HUDEP-2 (cell line): Measurements from ENCODE around the gene TWNK.

Experiments
- DNase-seq, 76 experiments: peaks; one replicate each; lab custom pipeline; 2025; ENCODE audit not compliant: unreplicated experiment in 76 of 76; lab: John Stamatoyannopoulos, UW

Gene TWNK

DNA sequence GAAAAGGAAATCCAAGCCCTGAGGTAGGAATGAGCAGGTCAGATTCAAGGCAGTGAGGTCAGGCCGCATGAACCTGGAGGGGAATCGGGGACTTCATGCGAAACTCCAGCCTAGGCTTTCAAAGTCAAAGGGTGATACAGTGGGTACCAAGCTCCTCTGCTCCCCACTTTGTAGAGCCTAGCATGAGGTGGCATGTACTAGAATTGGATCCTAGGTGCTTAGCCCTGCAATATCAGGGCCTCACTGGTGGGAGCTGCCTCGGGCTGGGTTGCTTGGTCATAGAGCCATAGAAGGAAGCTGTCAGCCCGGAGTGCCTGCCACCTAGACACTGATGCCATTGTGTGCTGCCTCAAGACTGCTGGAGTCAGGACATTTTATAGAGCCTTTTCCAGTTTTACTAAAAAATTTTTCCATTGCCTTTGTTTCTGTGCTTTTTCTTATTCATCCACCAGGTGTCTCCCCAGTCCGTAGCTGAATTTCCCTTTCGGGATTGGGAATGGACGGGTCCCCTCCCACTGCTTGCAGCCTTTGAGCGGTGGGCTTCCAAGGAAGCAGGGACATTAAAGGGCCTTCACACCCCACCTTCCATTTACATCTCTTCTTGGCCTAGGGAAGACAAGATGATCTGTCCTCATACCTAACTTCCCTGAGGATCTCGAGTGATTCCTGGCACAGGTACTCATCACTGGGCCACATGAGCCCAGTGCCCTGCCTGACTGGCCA, 6.8 kb downstream of the TWNK start:
- no peak for DNase-seq

DNA sequence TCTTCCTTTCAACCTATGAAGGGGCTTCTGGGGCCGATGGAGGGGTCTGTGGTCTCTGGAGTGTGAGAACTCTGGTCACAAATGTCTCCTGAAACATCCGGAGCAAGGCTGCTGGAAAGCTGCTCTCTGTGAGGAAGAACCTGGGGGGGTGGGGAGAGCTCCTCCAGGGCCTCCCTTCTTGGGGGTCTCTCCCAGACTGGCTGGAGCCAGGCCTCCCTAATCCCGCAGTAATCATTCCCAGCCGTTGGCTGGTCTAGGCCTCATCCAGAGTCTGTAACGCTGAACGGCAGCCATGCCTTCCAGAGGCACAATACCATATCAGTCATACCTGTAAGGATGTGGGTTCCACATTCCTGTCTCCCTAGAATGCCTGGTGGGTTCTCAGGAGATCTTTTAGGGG, 7.8 kb downstream of the TWNK start:
- no peak for DNase-seq

DNA sequence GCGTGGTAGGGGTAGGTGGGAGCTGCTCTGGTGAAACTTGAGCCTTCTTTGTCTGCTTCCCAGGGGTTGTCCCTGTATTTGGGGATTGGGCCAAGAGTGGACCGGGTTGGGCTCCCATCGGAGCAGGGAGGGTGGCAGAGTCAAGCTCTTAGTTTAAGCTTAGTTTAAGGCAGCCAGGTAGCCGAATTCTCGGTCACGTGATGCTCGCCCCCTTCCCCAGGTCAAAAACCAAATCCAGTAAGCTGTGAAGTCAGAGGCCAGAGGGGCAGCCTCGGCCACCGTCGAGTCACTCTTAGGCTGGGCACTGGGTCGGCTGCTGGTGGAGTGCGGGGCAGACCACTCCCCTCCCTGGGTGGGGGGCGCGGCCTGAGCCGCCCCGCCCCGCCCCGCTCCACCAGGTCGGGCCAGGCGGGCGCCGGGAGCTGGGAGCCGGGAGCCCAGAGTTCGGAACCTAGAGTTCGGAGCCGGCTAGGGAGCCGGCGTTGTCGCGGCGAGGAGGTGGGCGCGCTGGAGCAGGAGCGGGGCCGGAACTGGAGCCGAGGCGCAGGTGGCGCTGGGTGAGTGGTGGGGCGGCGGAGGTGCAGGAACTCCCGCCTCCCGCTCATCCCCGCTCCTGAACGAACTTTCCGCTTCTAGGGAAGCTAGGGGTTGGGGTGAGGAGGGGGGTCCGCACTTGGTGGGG, 9.5 kb downstream of the TWNK start:
- peak in 15 of 76 experiments; percentile 7 to 55 (median 28) for DNase-seq

DNA sequence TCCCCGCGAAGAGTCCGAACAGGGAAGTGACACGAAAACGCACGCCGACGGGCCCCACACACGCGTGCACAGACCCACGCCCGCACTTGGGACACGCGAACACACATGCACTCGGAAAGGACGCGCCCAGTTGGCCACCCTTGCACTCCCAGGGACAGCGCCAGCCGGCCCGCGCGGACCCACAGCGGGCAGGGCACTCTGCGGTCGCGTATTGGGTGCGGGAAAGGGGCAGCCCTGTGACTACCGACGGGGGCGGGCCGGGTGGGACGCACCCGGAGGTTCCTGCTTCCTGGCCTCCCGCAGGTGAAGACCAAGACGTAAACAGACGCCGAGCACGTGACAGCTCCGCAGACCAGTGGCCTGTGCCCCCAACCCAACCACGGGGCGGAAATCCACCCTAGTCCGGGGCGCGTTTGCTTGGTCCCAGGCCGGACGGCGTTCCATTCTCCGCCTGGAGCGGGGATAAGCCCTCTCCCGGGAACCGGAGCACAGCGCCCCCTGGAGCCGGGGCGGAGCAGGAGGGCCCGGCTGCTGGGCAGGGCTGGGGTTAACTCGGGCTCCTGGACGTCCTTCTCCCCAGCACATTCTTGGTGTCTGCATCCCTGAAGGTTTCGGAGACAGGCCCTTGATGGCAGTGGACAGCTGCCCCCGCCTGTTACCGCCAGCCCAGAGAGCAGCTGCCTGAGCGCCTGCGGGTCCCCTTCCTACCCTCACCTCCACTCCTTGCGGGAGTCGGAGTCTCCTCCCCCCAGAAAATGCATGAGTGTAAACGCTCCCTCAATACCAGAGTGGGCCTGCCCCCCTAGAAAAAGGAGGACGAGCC, 10.2 kb downstream of the TWNK start:
- DNase-seq: peak in 67 of 76 experiments; percentile 22 to 87 (median 65)

DNA sequence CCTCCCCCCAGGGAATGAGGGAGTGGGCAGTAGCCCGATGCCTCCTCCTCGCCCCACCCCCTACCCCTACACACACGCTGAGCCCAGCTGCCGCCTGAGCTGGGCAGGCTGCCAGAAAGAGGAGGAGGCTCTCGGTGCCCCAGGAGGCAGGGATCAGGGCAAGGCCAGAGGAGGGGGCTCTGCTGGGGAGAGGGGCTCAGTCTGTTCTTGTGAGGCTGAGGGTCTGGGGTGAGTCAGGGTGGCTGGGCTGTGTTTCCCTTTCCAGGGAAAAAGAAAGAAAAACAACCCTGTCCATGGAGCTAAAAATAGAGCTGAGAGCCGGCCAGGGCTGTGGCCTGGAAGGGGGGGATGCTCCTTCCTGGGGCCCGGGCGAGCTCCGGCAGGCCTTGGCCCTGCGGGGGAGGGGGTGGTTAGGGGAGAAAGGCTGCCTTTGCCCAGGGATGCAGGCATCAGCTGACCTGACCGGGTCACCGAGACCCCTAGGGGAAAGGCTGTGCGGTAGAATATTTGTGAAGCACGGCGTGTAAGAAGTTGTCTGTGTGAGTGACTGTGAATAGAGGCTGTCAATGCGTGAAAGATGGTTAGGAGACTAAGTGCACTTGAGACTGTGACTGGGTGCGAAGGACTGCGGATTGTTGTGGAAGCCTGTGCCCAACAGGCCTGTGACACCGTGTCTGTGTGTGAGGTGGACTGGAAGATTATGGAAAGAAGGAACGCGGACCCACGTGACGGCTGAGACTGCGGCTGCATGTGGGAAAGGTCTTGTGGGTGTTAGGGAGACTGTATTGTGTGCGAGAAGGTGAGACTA, 11.0 kb downstream of the TWNK start:
- peak in 72 of 76 experiments; percentile 6 to 87 (median 70) for DNase-seq

DNA sequence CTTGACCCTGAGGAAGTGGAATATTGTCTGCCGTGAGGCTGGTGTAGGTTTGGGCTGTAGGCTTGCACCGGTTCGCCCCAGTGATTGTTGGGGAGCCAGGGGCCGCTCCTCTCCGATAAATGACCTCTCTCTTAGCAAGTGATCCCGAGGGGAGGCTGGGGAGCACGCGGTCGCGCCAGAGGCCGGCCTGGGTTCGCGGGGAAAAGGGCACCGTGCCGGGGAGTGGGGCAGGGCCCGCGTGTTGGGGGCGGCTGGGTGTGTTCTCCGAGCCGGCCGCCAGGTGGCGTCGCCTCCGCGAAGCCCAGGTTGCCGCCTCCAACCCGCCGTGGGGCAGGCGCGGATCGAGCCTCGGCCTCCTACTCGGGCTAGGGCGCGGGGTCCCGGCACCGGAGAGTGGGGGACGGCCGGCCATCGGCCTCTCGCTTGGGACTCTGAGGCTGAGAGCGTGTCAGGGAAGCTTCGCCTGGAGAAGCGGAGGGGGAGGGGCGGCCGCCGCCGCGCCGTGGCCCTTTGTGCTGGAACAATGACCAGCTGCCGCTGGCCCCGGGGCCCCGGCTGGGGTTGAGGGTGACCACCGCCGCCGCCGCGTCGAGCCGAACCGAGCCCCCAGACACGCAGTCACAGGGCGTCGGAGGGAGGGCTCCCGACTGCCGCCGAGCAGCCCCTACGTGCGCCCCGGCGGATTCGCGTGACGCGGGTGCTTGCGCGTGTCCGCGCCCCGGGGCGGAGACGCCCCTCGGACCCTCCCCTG, 11.8 kb downstream of the TWNK start:
- DNase-seq: peak in 56 of 76 experiments; percentile 11 to 79 (median 48)

DNA sequence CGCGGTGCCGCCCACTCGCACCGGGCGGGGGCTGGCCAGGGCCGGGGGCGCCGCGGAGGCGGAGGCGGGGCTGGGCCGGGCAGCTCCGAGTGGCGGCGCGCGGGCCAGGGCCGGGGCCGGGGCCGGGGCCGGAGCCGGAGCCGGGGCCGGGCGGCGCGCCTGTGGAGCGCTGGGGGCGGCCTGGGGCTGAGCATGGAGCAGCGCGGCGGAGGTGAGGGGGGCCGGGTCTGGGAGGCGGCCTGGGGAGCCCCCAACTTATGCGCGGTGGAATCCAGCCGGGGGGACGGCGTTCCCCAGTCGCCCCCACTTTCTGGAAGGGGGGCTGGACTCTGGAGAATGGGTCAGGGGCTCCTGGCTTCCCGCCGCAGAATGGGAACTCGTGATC, 12.4 kb downstream of the TWNK start, which contains the start of gene LZTS2:
Gene LZTS2 (plus strand): TSS at position 67 of the 385 bp plus-strand sequence. CDS start 2,731 bp downstream, outside the sequence.
- peak in 2 of 76 experiments; percentile 14 to 18 for DNase-seq

DNA sequence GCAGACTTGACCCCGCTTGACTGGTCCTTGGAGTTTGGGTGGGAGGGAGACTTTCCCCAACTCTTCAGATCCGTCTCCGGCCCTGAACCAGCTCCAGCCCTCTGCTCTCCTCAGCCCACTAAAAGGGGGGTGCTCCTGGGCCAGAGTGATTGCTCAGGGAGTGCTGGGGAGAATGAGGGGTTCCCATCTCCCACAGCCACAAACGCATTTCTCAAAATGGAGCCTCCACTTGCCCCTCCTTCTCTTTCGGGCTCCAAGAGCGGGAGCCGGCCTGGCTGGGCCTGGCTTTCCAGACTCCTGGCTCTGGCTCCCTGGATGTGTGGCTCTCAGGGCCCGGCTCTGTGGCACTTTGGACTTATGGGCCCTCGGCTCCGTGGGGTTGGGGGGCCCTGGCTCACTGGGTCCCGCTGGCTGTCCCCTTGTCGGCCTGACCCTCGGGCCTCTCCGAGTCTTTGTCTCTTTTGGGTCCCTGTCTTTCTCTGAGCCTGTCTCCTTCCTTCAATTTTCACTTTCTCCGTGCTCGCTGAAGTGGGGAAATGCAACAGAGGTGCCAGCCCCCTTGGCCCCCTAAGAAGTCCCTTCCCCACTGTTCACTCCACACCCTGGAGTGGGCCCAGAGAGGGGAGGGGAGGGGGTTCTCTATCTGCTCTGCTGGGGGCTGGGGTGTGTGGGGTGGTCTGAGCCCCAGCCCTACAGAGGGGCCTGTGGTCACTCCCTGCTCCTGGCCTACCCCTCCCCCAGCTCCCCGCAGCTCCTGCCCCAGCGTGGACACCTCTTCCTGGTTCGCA, 13.0 kb downstream of the TWNK start:
- no peak for DNase-seq

DNA sequence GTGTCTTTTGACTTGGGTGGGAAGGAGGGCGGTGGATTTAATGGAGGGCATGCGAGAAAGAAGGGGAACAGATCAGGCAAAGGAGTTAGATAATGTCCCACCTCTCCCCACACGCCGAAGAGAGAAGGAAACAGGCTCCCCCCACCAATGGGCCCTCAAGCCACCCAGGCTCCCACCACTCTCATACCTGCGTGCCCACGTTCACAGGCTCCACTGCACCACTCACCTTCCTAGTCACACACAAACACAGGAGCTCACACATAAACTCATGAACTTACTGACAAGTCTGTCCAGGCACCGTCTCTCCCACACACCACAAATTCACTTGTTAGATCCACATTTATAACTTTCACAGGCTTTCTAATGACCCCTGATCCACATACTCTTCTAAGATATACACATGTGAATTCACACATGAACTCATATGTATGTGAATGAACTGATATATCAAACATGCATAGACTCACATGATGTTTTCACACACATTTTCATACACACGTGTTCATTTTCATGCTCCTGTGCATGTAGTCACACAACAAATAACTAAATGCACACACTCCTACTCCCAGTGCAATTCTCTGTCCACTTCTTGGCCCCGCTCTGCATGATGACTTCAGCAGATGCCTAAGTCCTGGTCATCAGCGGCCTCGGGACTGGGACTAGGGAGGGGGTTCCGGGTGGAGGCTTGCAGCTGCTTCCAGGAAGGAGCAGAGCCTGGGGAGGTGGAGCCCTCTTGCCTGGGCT, 13.7 kb downstream of the TWNK start:
- DNase-seq: no peak

DNA sequence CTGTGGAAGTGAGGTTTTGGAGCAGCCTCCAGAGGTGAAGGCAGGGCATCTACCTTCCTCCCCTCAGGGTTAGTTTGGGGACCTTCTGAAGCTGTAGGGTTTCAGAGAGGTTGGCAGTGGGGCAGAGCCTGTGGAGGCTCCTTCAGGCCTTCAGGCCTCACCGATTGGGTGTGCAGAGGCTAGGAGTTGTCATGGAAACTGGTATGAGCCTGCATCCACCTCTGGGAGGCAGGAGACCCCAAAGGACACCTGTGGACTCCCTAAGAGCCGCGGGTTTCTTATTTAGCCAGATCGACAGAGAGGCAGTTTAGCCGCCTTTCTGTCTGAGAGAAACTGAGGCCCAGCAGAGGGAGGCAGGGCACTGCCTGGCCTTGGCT, 14.3 kb downstream of the TWNK start:
- no peak for DNase-seq

DNA sequence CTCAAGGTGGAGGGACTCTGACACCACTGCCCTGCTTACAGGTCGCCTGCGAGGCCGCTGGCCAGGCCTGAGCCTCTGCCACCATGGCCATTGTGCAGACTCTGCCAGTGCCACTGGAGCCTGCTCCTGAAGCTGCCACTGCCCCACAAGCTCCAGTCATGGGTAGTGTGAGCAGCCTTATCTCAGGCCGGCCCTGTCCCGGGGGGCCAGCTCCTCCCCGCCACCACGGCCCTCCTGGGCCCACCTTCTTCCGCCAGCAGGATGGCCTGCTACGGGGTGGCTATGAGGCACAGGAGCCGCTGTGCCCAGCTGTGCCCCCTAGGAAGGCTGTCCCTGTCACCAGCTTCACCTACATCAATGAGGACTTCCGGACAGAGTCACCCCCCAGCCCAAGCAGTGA, 15.1 kb downstream of the TWNK start:
- DNase-seq: no peak

DNA sequence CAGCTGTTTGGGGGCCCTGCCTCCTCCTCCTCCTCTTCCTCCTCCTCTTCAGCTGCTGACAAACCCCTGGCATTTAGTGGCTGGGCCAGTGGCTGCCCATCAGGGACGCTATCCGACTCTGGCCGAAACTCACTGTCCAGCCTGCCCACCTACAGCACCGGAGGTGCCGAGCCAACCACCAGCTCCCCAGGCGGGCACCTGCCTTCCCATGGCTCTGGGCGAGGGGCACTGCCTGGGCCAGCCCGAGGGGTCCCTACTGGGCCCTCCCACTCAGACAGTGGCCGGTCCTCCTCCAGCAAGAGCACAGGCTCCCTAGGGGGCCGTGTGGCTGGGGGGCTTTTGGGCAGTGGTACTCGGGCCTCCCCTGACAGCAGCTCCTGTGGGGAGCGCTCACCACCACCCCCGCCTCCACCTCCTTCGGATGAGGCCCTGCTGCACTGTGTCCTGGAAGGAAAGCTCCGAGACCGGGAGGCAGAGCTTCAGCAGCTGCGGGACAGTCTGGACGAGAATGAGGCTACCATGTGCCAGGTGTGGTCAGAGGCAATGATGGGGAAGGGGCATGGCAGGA, 16.4 kb downstream of the TWNK start:
- DNase-seq: no peak

DNA sequence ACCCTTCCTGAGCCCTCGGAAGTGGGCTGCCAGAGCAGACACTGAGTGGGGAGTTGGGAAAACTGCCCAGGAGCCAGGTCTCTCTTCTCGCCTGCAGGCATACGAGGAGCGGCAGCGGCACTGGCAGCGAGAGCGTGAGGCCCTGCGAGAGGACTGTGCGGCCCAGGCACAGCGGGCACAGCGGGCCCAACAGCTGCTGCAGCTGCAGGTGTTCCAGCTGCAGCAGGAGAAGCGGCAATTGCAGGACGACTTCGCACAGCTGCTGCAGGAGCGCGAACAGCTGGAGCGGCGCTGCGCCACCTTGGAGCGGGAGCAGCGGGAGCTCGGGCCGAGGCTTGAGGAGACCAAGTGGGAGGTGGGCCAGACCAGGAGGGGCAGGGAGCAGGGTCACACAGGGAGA, 18.0 kb downstream of the TWNK start:
- DNase-seq: no peak

DNA sequence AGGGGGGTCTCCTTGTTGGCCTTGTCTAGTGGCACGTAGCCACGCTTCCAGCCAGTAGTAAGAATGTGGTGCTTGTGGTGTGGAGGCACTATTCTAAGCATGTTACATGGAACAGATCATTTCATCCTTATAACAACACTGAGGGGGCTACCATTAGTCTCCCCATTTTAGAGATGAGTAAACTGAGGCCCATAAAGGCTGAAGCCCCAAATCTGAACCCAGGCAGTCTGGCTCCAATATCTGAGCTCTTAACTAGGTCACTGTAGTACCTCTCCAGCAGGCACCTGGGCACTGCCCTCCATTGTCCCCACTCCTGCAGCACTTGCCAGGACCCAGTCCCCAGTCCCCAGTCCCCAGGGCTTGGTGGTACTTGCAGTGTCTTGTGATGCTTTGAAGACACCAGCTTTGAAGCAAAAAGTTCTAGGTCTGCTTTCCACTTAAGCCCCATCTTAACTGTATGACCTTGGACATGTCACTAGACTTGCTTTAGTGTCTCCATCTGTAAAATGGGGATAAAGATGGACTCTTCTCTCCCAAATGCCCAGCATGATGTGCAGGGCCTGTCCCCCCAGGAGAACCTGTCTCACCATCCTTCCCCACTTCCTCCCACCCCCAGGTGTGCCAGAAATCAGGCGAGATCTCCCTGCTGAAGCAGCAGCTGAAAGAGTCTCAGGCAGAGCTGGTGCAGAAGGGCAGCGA, 18.7 kb downstream of the TWNK start:
- DNase-seq: no peak

DNA sequence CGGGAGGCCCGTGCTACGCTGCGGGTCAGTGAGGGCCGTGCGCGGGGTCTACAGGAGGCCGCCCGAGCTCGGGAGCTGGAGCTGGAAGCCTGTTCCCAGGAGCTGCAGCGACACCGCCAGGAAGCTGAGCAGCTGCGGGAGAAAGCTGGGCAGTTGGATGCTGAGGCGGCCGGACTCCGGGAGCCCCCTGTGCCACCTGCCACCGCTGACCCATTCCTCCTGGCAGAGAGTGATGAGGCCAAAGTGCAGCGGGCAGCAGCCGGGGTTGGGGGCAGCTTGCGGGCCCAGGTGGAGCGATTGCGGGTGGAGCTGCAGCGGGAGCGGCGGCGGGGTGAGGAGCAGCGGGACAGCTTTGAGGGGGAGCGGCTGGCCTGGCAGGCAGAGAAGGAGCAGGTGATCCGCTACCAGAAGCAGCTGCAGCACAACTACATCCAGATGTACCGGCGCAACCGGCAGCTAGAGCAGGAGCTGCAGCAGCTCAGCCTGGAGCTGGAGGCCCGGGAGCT, 19.3 kb downstream of the TWNK start:
- no peak for DNase-seq

DNA sequence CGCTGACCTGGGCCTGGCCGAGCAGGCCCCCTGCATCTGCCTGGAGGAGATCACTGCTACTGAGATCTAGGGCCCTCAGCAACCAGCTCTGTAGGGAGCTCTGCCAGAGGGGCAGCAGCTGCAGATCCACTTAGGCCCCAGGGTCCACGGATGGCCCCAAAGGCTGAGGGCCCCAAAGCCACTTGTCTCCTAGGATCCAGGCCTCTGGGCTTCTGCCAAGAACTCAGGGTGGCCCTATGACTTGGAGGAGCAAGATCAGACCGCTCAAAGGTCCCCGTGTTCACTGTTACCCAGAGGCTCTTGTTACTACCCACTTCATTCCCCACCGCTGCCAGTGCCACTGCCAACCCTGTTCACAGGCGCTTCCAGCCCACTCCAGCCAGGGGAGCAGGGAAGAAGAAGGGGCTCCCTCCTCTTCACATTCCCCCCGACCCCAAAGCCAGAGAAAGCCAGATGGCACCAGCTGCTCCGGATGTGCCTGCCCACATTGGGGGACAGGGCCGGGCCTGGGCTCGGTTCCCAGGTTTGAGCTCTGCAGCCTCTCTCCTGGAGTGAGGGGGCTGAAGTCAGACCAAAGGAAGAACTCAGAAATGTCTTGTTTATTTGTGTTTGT, 19.9 kb downstream of the TWNK start:
- DNase-seq: no peak
